DOHH2 (cell line): ENCODE results near the gene C11orf24.

Experiments
- H3F3A ChIP-seq: fragments of 200-600 bp; sonication (generic), shearing (Covaris generic); 2 replicates; pipeline ENCODE4 v1.6.0; 2016; ENCODE audit warnings: antibody characterized with exemption, mild to moderate bottlenecking; ENCODE audit not compliant: control insufficient read depth, insufficient read depth
- H3K27ac ChIP-seq: fragments of 200-600 bp; sonication (generic); 2 replicates; pipeline ENCODE4 v1.5.1; 2014; ENCODE audit warnings: low read depth, mild to moderate bottlenecking, low read length, moderate library complexity
- H3K27me3 ChIP-seq: fragments of 200-600 bp; sonication (generic); 2 replicates; pipeline ENCODE4 v1.6.1; 2014; ENCODE audit warnings: mild to moderate bottlenecking, low read length, mixed read lengths; ENCODE audit not compliant: control insufficient read depth
- H3K36me3 ChIP-seq: fragments of 200-600 bp; sonication (generic); 2 replicates; pipeline ENCODE4 v1.6.1; 2014; ENCODE audit warnings: mild to moderate bottlenecking, low read length, moderate library complexity, mixed read lengths; ENCODE audit not compliant: control insufficient read depth
- H3K4me1 ChIP-seq: fragments of 200-600 bp; sonication (generic); 2 replicates; pipeline ENCODE4 v1.6.1; 2014; ENCODE audit warnings: mild to moderate bottlenecking, low read length, mixed read lengths; ENCODE audit not compliant: control insufficient read depth
- H3K4me2 ChIP-seq: fragments of 200-600 bp; sonication (generic); 2 replicates; pipeline ENCODE4 v1.6.0; 2014; ENCODE audit warnings: mild to moderate bottlenecking, low read length, moderate library complexity
- H3K4me3 ChIP-seq: fragments of 200-600 bp; sonication (generic); 2 replicates; pipeline ENCODE4 v1.5.1; 2014; ENCODE audit warnings: mild to moderate bottlenecking, low read length, mixed read lengths
- H3K79me2 ChIP-seq: fragments of 200-600 bp; sonication (generic); 2 replicates; pipeline ENCODE4 v1.6.1; 2014; ENCODE audit warnings: mild to moderate bottlenecking, low read length, mixed read lengths; ENCODE audit not compliant: control insufficient read depth
- H3K9me2 ChIP-seq: fragments of 200-600 bp; sonication (generic); replicated peaks from 2 replicates; pipeline ENCODE4 v1.6.1; 2014; ENCODE audit warnings: mild to moderate bottlenecking, low read length, mixed read lengths; ENCODE audit not compliant: control insufficient read depth
- H3K9me3 ChIP-seq: fragments of 200-600 bp; sonication (generic); 2 replicates; pipeline ENCODE4 v1.6.1; 2014; ENCODE audit warnings: antibody characterized with exemption, low read length, mixed read lengths; ENCODE audit not compliant: control insufficient read depth, insufficient read depth
- H4K20me1 ChIP-seq: fragments of 200-600 bp; sonication (generic); 2 replicates; pipeline ENCODE4 v1.6.0; 2014; ENCODE audit warnings: low read depth, mild to moderate bottlenecking, antibody characterized with exemption, low read length, moderate library complexity; ENCODE audit not compliant: control insufficient read depth, insufficient read depth
- CTCF ChIP-seq: fragments of 200-600 bp; sonication (generic); IDR thresholded peaks from one replicate; pipeline ENCODE4 v1.5.1; 2014; ENCODE audit warnings: antibody characterized with exemption, mild to moderate bottlenecking, low read depth, low read length; ENCODE audit not compliant: poor library complexity, severe bottlenecking
- EZH2phosphoT487 ChIP-seq: fragments of 200-600 bp; sonication (generic); IDR thresholded peaks from 2 replicates; pipeline ENCODE4 v1.6.1; 2017; ENCODE audit warnings: borderline replicate concordance, mild to moderate bottlenecking, antibody characterized with exemption, low read length, moderate library complexity, mixed read lengths

The C11orf24 gene

GRCh38 chr11:68314203-68315170 lies 42.7 kb upstream of the C11orf24 start:
- H3K27ac ChIP-seq, result no peak overlapping the region
- peak overlapping the region; percentile 90 for H3K4me3 ChIP-seq
- H3K4me1 ChIP-seq, result peaks cover 18% of the 10 kb centered on the region
- peaks cover 3% of the 10 kb centered on the region; the same call in 1 of the 2 replicates for H3K27me3 ChIP-seq
- peaks cover 5% of the 10 kb centered on the region for H3F3A ChIP-seq
- no peaks in the 10 kb centered on the region for H3K9me2 ChIP-seq
- peaks cover 50% of the 10 kb centered on the region for H3K79me2 ChIP-seq
- H3K9me3 ChIP-seq, result no peaks in the 10 kb centered on the region
- no peaks in the 10 kb centered on the region for H3K36me3 ChIP-seq
- peak overlapping the region; percentile 90 for H3K4me2 ChIP-seq
- no peaks in the 10 kb centered on the region for H4K20me1 ChIP-seq
- TF ChIP-seq CTCF, result no peak

GRCh38 chr11:68313574-68314202 lies 41.9 kb upstream of the C11orf24 start:
- TF ChIP-seq EZH2phosphoT487, result no peak
- no peaks in the 10 kb centered on the region for H4K20me1 ChIP-seq
- peaks cover 3% of the 10 kb centered on the region; the same call in 1 of the 2 replicates for H3K27me3 ChIP-seq
- no peaks in the 10 kb centered on the region for H3K9me2 ChIP-seq
- H3K36me3 ChIP-seq, result no peaks in the 10 kb centered on the region
- peaks cover 5% of the 10 kb centered on the region for H3F3A ChIP-seq
- no peaks in the 10 kb centered on the region for H3K9me3 ChIP-seq
- H3K27ac ChIP-seq, result no peak overlapping the region
- peaks cover 18% of the 10 kb centered on the region for H3K4me1 ChIP-seq
- H3K4me3 ChIP-seq, result peak overlapping the region; percentile 90
- H3K79me2 ChIP-seq, result peaks cover 48% of the 10 kb centered on the region
- peak overlapping the region; percentile 90 for H3K4me2 ChIP-seq

GRCh38 chr11:68312780-68313573 lies 41.2 kb upstream of the C11orf24 start:
- Histone ChIP-seq H3K4me1 (peaks cover 18% of the 10 kb centered on the region), H3K9me2 (no peaks in the 10 kb centered on the region), H3K4me2 (peak overlapping the region; percentile 90), H3K27me3 (peaks cover 3% of the 10 kb centered on the region; the same call in 1 of the 2 replicates), H3F3A (peaks cover 5% of the 10 kb centered on the region), H3K79me2 (peaks cover 45% of the 10 kb centered on the region), H3K36me3 (no peaks in the 10 kb centered on the region), H3K4me3 (peak overlapping the region; percentile 90), H3K27ac (no peak overlapping the region), H4K20me1 (no peaks in the 10 kb centered on the region), H3K9me3 (no peaks in the 10 kb centered on the region)
- TF ChIP-seq EZH2phosphoT487 (no peak), CTCF (peak; percentile 11)
